LNCAP (cell line): ENCODE data around the gene SDCBP2.

Experiments
- TF ChIP-seq, protein P1 (sequence below): fragments of 450-650 bp; IDR thresholded peaks from 2 replicates; pipeline ENCODE4 v1.5.1; 2017; ENCODE audit warnings: mild to moderate bottlenecking

The SDCBP2 gene

GRCh38 chr20:1286267-1287024 lies 42.5 kb downstream of the SDCBP2 start:
- TF ChIP-seq, protein P1, sequence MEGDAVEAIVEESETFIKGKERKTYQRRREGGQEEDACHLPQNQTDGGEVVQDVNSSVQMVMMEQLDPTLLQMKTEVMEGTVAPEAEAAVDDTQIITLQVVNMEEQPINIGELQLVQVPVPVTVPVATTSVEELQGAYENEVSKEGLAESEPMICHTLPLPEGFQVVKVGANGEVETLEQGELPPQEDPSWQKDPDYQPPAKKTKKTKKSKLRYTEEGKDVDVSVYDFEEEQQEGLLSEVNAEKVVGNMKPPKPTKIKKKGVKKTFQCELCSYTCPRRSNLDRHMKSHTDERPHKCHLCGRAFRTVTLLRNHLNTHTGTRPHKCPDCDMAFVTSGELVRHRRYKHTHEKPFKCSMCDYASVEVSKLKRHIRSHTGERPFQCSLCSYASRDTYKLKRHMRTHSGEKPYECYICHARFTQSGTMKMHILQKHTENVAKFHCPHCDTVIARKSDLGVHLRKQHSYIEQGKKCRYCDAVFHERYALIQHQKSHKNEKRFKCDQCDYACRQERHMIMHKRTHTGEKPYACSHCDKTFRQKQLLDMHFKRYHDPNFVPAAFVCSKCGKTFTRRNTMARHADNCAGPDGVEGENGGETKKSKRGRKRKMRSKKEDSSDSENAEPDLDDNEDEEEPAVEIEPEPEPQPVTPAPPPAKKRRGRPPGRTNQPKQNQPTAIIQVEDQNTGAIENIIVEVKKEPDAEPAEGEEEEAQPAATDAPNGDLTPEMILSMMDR, result no peak

DNA sequence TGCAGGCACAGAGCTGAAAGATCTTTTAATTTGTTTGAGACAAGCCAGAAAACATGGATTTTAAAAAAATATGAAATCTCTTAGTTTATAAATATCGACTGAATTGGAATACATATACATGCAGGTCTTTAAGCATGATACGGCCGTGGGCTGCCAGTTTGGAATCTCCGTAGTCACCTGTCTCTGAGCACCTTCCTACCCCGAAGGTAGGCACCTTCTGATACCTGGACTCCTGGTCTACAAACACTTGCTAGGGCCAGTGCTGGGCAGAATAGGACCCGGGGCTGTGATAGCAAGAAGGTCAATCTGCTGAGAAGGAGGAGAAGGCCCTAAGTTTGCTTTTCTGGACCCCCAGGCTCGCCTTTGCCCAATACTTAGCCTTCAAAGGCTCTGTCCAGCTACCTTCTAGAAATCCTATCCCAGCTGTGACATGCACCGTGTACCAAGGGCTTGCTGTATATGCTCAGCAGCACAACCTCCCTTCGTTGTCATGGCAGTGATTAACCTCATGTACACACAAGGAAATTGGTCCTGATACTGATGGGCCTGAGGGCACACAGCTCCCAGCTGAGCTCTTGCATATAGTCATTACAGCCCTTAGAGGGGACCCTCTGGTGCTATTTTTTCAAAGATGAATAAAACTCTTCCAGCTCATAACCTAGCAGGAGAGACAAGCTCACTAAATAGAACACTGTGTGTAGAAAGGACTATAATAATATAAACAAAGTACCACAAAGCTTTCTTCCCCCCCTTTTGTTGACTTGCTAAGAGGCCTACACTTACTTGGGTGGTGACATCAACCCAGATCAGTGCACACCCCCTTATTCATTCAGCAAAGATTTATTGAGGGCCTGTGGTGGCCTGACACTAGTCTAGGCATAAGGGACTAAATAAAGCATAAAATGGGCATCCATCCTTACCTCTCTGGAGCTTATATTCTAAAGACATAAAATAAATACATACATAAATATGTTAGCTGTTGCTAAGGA lies 45.1 kb downstream of the SDCBP2 start:
- TF ChIP-seq, protein P1, result no peak

- TF ChIP-seq, protein P1, result no peak
These were observed 46.0 kb downstream of the SDCBP2 start for GRCh38 chr20:1282966-1283365.

DNA sequence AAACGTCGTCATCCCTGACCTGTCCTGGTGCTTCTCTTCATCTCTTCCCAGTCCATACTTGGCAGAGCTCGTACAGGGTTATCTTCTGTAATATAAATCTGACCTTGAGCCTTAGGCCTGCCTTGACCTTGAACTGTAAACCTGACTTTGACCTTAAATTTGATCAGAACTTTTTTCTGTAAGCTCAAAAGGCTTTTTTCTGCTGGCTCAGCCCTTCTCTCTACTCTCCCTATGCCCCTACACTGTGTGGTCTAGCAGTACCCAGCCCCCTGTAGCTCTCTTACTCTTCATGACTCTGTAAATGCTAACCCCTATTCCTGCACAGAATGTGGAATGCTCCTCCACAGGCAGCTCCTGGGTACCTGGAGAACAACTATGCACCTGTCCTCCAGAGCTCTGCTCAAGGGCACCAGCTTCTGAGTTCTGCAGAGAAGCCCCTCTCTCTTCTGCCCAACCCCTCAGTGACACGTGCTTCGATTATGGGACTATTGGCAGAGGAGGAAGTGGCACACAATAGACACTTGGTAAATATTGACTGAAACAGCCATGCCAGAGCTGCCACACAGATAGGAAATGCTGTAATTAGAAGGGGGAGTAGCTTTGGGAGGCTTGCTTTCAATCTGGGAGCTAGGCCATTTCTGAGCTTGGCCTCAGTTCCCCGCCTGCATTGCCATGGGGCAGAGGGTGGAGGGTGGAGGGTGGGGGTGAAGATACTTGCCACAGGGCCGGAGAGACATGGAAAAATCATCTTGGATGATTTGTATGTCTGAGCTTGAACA lies 47.5 kb downstream of the SDCBP2 start:
- TF ChIP-seq, protein P1, result no peak

GRCh38 chr20:1280195-1281102 lies 48.5 kb downstream of the SDCBP2 start:
- TF ChIP-seq, protein P1, result no peak

- TF ChIP-seq, protein P1, result no peak
These were observed 49.9 kb downstream of the SDCBP2 start for GRCh38 chr20:1278993-1279392.
